ENCODE results near the gene GTF2A1.

GTF2A1 gene

DNA sequence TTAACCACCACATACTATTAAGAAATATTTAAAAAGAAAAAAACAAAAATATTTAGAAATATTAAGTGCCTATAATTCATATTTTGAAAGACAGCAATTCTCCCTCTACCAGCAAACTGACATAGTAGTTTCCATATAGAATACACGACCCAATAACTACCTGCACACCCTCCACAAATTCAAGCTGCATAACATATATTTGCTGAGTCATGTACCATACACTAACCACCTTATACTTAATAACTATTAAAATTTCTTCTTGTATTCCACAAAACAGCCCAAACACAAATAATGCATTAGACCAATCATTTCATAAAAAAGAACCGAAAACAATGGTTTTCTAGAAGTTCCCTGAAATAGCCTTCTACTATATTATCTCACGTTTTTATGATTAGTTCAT lies 21.7 kb downstream of the GTF2A1 start:
- Histone ChIP-seq H3K4me3 (ENCODE audit: low read length) (no peak overlapping the region), H3K4me1 (ENCODE audit: control insufficient read depth, insufficient read depth, low read length) (no peaks in the 10 kb centered on the region), H3K36me3 (ENCODE audit: control insufficient read depth, insufficient read depth, low read length) (peaks cover 3% of the 10 kb centered on the region), H3K9ac (ENCODE audit: low read length) (no peak overlapping the region), H3K9me3 (ENCODE audit: control insufficient read depth, low read length) (no peaks in the 10 kb centered on the region), H3K27me3 (ENCODE audit: control insufficient read depth, insufficient read depth, low read length) (no peaks in the 10 kb centered on the region)

DNA sequence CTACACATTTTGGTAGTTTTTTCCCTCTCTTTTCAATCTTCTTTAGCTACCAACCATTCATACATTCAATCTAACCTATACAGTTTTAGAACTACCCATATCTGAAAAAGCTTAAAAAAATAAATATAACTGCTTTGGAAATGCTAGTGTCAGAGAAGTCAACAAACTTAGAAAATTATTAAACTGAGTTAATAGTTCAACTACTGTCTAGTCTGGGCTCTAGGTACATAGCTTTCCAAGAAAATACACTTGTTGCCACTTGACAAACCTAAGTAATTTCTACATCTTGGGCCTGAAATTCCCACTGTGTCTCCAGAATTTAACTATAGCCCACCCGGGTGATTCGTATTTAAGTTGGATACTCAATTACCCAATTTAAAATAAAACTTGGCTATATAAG lies 22.1 kb downstream of the GTF2A1 start:
- Histone ChIP-seq H3K9ac (ENCODE audit: low read length) (no peak overlapping the region), H3K36me3 (ENCODE audit: control insufficient read depth, insufficient read depth, low read length) (peaks cover 3% of the 10 kb centered on the region), H3K4me3 (ENCODE audit: low read length) (no peak overlapping the region), H3K4me1 (ENCODE audit: control insufficient read depth, insufficient read depth, low read length) (no peaks in the 10 kb centered on the region), H3K27me3 (ENCODE audit: control insufficient read depth, insufficient read depth, low read length) (no peaks in the 10 kb centered on the region), H3K9me3 (ENCODE audit: control insufficient read depth, low read length) (no peaks in the 10 kb centered on the region)

DNA sequence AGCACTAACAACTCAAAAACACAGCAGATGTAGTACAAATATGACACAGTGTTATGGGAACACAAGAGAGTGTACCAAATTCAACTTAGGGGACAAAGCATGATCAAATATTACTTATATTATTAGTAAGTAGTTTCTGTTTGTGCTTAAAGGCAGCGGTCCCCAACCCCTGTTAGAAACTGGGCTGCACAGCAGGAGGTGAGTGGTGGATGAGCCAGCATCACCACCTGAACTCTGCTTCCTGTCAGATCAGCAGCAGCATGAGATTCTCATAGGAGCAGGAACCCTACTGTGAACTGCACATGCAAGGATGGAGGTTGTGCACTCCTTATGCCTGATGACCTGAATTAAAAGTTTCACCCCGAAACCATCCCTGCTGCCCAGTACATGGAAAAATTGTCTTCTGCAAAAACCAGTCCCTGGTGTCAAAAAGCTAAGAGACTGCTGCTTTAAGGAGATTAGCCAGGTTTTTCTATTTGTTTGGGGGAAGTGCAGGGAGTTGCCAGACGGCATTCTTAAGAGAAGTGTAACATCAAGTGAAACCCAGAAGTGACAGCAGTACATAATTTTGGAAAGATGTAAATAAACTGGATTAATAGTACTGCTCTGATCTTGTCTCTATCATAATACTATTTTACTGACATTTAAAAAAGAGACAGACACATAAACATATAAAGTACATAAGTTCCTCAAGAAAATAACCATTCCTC lies 26.7 kb downstream of the GTF2A1 start:
- Histone ChIP-seq H3K4me3 (ENCODE audit: low read length) (no peak overlapping the region), H3K36me3 (ENCODE audit: control insufficient read depth, insufficient read depth, low read length) (peaks cover 3% of the 10 kb centered on the region), H3K27me3 (ENCODE audit: control insufficient read depth, insufficient read depth, low read length) (no peaks in the 10 kb centered on the region), H3K9me3 (ENCODE audit: control insufficient read depth, low read length) (no peaks in the 10 kb centered on the region), H3K9ac (ENCODE audit: low read length) (no peak overlapping the region), H3K4me1 (ENCODE audit: control insufficient read depth, insufficient read depth, low read length) (no peaks in the 10 kb centered on the region)

DNA sequence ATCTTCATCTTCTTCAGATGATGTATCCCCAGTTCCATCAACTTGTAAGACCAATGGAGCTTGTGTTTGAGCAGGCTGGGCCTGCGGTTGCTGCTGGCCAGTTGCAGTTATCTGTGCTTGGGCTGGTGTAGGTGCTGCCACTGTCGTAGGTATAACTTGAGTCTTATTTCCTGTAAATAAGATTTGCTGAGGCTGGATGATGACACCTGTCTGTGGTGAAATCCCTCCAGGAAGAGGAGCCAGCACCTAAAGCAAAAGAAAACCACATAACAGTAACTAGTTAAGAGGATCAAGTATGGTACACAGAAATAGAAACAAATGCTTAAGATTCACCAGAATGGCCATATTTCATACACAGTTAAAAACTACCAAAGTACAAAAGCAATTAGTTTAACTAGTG lies 28.2 kb downstream of the GTF2A1 start:
- H3K36me3 ChIP-seq (ENCODE audit: control insufficient read depth, insufficient read depth, low read length) = no peaks in the 10 kb centered on the region
- no peak overlapping the region for H3K4me3 ChIP-seq (ENCODE audit: low read length)
- no peak overlapping the region for H3K9ac ChIP-seq (ENCODE audit: low read length)
- H3K27me3 ChIP-seq (ENCODE audit: control insufficient read depth, insufficient read depth, low read length) = no peaks in the 10 kb centered on the region
- H3K4me1 ChIP-seq (ENCODE audit: control insufficient read depth, insufficient read depth, low read length) = no peaks in the 10 kb centered on the region
- no peaks in the 10 kb centered on the region for H3K9me3 ChIP-seq (ENCODE audit: control insufficient read depth, low read length)

DNA sequence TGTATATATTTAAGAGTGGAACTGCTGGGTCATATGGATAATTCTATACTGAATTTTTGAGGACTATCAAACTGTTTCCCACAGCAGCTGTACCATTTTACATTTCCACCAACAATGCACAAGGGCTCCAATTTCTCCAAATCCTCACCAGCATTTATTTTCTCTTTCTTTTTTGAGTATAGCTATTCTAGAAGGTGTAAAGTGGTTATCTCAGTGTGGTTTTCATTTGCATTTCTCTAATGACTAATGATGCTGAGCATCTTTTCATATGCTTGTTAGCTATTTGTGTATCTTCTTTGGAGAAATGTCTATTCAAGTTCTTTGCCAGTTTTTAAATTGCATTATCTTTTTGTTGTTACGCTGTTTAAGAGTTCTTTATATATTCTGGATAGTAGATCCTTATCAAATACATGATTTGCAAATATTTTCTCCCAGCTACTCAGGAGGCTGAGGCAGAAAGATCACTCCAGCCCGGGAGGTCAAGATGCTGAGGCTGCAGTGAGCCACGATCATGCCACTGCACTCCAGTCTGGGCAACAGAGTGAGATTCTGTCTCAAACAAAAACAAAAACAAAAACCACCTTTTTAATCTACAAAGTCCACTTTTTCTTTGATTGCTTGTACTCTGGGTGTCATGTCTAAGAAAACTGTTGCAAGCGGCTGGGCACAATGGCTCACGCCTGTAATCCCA lies 32.8 kb downstream of the GTF2A1 start:
- H3K36me3 ChIP-seq (ENCODE audit: control insufficient read depth, insufficient read depth, low read length) = no peaks in the 10 kb centered on the region
- H3K9ac ChIP-seq (ENCODE audit: low read length) = no peak overlapping the region
- no peaks in the 10 kb centered on the region for H3K27me3 ChIP-seq (ENCODE audit: control insufficient read depth, insufficient read depth, low read length)
- no peaks in the 10 kb centered on the region for H3K9me3 ChIP-seq (ENCODE audit: control insufficient read depth, low read length)
- H3K4me1 ChIP-seq (ENCODE audit: control insufficient read depth, insufficient read depth, low read length) = no peaks in the 10 kb centered on the region
- H3K4me3 ChIP-seq (ENCODE audit: low read length) = no peak overlapping the region

- Histone ChIP-seq H3K4me3 (ENCODE audit: low read length) (no peak overlapping the region), H3K4me1 (ENCODE audit: control insufficient read depth, insufficient read depth, low read length) (peaks cover 5% of the 10 kb centered on the region), H3K36me3 (ENCODE audit: control insufficient read depth, insufficient read depth, low read length) (no peaks in the 10 kb centered on the region), H3K27me3 (ENCODE audit: control insufficient read depth, insufficient read depth, low read length) (no peaks in the 10 kb centered on the region), H3K9ac (ENCODE audit: low read length) (no peak overlapping the region), H3K9me3 (ENCODE audit: control insufficient read depth, low read length) (no peaks in the 10 kb centered on the region)
Observed at GRCh38 chr14:81179631-81180030, 41.1 kb downstream of the GTF2A1 start.

- H3K9ac ChIP-seq (ENCODE audit: low read length) = no peak overlapping the region
- H3K9me3 ChIP-seq (ENCODE audit: control insufficient read depth, low read length) = no peaks in the 10 kb centered on the region
- H3K36me3 ChIP-seq (ENCODE audit: control insufficient read depth, insufficient read depth, low read length) = no peaks in the 10 kb centered on the region
- no peak overlapping the region for H3K4me3 ChIP-seq (ENCODE audit: low read length)
- peaks cover 5% of the 10 kb centered on the region for H3K4me1 ChIP-seq (ENCODE audit: control insufficient read depth, insufficient read depth, low read length)
- H3K27me3 ChIP-seq (ENCODE audit: control insufficient read depth, insufficient read depth, low read length) = no peaks in the 10 kb centered on the region
Observed at GRCh38 chr14:81178063-81178462, 42.7 kb downstream of the GTF2A1 start.

GRCh38 chr14:81177225-81177624 lies 43.5 kb downstream of the GTF2A1 start:
- Histone ChIP-seq H3K27me3 (ENCODE audit: control insufficient read depth, insufficient read depth, low read length) (no peaks in the 10 kb centered on the region), H3K4me1 (ENCODE audit: control insufficient read depth, insufficient read depth, low read length) (peaks cover 5% of the 10 kb centered on the region), H3K9me3 (ENCODE audit: control insufficient read depth, low read length) (no peaks in the 10 kb centered on the region), H3K4me3 (ENCODE audit: low read length) (no peak overlapping the region), H3K36me3 (ENCODE audit: control insufficient read depth, insufficient read depth, low read length) (no peaks in the 10 kb centered on the region), H3K9ac (ENCODE audit: low read length) (no peak overlapping the region)

DNA sequence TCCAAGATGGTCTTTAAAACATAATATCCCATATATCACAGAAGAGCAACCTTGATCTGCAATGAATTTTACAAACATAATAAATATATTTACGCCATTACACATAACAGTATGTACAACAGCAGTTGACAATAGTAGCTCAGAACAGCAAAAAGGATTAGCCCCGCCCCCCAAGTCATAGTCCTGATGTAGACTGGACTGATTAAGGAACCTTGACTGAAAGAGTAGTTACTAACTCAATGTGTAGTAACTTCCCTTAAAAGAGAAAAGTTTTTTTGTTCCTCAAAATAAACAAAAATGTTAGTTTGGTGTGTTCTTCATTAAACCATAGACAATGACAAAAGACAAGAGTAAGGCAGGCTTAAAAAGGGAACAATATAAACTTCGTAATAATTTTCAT lies 44.5 kb downstream of the GTF2A1 start:
- Histone ChIP-seq H3K9me3 (ENCODE audit: control insufficient read depth, low read length) (no peaks in the 10 kb centered on the region), H3K36me3 (ENCODE audit: control insufficient read depth, insufficient read depth, low read length) (no peaks in the 10 kb centered on the region), H3K27me3 (ENCODE audit: control insufficient read depth, insufficient read depth, low read length) (no peaks in the 10 kb centered on the region), H3K9ac (ENCODE audit: low read length) (no peak overlapping the region), H3K4me1 (ENCODE audit: control insufficient read depth, insufficient read depth, low read length) (peaks cover 5% of the 10 kb centered on the region), H3K4me3 (ENCODE audit: low read length) (no peak overlapping the region)

GRCh38 chr14:81172881-81173280 lies 47.9 kb downstream of the GTF2A1 start:
- Histone ChIP-seq H3K4me1 (ENCODE audit: control insufficient read depth, insufficient read depth, low read length) (peaks cover 13% of the 10 kb centered on the region), H3K4me3 (ENCODE audit: low read length) (no peak overlapping the region), H3K9me3 (ENCODE audit: control insufficient read depth, low read length) (no peaks in the 10 kb centered on the region), H3K27me3 (ENCODE audit: control insufficient read depth, insufficient read depth, low read length) (no peaks in the 10 kb centered on the region), H3K36me3 (ENCODE audit: control insufficient read depth, insufficient read depth, low read length) (no peaks in the 10 kb centered on the region), H3K9ac (ENCODE audit: low read length) (no peak overlapping the region)

DNA sequence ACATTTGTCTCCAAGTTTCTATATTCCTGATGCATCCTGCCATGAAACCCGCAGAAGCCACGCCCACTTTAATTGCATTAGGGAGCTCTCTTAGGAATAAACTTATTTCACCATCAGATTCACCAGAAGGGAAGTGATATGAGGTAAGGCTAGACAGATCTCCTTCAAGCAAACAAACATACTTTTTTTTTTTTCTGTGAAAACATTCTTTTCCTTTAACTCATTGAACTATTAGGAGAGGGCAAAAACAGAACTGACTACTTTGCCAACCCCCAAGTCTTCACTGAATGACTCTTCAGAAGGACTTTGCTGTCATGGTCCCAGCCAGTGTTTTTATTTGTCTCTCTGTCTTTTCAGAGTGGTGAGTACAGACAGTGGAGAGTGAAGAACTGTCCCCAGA lies 48.4 kb downstream of the GTF2A1 start:
- Histone ChIP-seq H3K9me3 (ENCODE audit: control insufficient read depth, low read length) (no peaks in the 10 kb centered on the region), H3K27me3 (ENCODE audit: control insufficient read depth, insufficient read depth, low read length) (no peaks in the 10 kb centered on the region), H3K4me1 (ENCODE audit: control insufficient read depth, insufficient read depth, low read length) (peaks cover 11% of the 10 kb centered on the region), H3K9ac (ENCODE audit: low read length) (no peak overlapping the region), H3K36me3 (ENCODE audit: control insufficient read depth, insufficient read depth, low read length) (no peaks in the 10 kb centered on the region), H3K4me3 (ENCODE audit: low read length) (no peak overlapping the region)

GRCh38 chr14:81170829-81171195 lies 49.9 kb downstream of the GTF2A1 start:
- Histone ChIP-seq H3K9me3 (ENCODE audit: control insufficient read depth, low read length) (no peaks in the 10 kb centered on the region), H3K4me1 (ENCODE audit: control insufficient read depth, insufficient read depth, low read length) (peaks cover 11% of the 10 kb centered on the region), H3K4me3 (ENCODE audit: low read length) (peak overlapping the region; percentile 77), H3K9ac (ENCODE audit: low read length) (peak overlapping the region; percentile 81), H3K36me3 (ENCODE audit: control insufficient read depth, insufficient read depth, low read length) (no peaks in the 10 kb centered on the region), H3K27me3 (ENCODE audit: control insufficient read depth, insufficient read depth, low read length) (no peaks in the 10 kb centered on the region)
